GM18907 (cell line): ENCODE data around the gene FIGLA.
"Not testable (repeated sequence)": the region's sequence is repeated elsewhere in the genome, so short reads cannot be mapped to it uniquely, and the experiment has no call there.

Experiments used
- ATAC-seq: cut with Tn5 transposase; IDR thresholded peaks from one replicate; pipeline ENCODE4 v1.9.1; 2021; ENCODE audit warnings: mild to moderate bottlenecking, moderate library complexity; ENCODE audit not compliant: unreplicated experiment

FIGLA gene

DNA sequence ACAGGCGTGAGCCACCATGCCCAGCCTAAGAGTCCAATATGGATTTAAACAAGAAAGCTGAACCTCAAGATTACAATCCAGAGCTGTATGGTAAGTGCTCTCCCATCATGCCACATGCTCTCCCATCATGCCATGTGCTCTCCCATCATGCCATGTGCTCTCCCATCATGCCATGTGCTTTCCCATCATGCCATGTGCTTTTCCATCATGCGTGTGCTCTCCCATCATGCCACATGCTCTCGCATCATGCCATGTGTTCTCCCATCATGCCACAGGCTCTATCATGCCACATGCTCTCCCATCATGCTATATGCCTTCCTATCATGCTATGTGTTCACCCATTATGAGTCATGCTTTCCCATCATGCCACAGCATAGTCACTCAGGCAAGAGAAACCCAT lies 43.2 kb downstream of the FIGLA start:
- no peak for ATAC-seq

GRCh38 chr2:70746094-70746974 lies 44.1 kb downstream of the FIGLA start:
- ATAC-seq: no peak

DNA sequence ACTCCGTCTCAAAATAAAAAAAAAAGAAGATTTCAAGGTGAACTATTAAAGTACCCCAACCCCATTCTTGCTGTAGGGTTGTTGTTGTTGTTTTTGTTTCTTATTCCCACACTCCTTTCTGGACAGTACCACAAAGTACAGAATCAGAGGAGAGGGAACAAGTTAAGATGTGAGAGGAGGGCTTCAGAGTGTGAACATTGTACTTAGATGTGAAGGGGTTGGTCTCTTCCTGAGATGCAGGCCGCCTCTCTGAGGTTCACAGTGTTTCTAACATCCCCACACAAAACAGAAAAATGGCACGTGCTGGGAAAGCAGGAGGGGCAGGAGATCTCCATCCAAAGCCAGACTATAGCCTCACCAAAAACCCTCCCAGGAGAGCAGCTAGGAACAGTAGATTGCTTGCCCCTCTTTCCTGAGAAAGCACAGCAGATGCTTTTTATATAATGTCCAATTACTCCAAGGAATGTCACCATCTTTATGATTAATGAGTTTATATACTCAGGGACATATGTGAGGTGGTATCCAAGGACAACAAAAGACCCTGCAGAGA lies 45.1 kb downstream of the FIGLA start:
- ATAC-seq: no peak

- no peak for ATAC-seq
Observed at GRCh38 chr2:70744397-70744796, 46.0 kb downstream of the FIGLA start.

- ATAC-seq: no peak
Observed at GRCh38 chr2:70743677-70744076, 46.8 kb downstream of the FIGLA start.

DNA sequence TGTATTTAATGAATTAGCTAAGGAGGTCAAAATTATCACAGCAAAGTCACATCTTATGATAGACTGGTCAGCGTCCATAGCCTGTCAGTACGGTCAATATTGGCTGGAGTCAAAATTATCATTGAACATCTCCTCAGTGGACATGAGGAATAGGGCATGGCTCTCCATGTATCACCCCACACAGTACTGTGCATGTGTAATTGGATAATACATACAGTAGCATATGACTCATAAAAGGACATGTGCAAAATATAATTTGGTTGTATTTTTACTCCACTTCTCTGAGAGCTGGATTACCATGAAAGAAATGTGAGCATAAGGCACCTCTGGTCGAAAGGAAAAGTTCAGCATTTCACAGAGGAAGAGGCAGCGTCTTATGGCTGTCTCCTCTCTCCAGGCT lies 47.4 kb downstream of the FIGLA start:
- no peak for ATAC-seq

DNA sequence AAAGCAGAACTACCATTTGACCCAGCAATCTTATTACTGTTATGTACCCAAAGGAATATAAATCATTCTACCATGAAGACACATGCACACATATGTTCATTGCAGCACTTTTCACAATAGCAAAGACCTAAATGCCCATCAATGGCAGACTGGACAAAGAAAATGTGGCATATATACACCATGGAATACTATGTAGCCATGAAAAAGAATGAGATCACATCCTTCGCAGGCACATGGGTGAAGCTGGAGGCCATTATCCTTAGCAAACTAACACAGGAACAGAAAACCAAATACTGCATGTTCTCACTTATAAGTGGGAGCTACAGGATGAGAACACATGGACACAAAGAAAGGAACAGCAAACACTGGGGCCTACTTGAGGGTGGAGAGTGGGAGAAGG lies 51.0 kb downstream of the FIGLA start:
- not testable (repeated sequence) for ATAC-seq

GRCh38 chr2:70738159-70738558 lies 52.3 kb downstream of the FIGLA start:
- ATAC-seq: no peak

GRCh38 chr2:70735071-70735470 lies 55.4 kb downstream of the FIGLA start:
- no peak for ATAC-seq

- ATAC-seq: no peak
Observed at GRCh38 chr2:70733646-70734180, 56.7 kb downstream of the FIGLA start.

- no peak for ATAC-seq
Observed at GRCh38 chr2:70732766-70733645, 57.4 kb downstream of the FIGLA start.

- ATAC-seq: no peak
Observed at GRCh38 chr2:70730730-70731129, 59.7 kb downstream of the FIGLA start.

DNA sequence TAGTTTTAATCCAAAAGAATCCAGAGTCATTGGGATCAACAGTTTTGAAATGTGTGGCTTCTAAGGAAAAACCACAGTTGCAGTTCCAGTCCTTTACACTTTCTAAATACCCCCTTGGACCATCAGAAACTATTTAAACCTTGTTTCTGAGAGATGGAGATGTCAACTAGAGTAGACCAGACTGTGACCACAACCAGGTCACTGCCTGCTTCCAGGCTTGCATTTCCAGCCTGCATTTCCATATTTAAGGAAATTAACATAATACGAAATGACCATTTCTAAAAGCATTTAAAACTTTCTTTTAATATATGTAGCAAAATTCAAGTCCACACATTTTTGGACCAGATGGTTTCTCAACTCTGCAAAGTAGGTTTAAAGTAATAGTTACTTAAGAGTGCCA lies 60.8 kb downstream of the FIGLA start:
- no peak for ATAC-seq

DNA sequence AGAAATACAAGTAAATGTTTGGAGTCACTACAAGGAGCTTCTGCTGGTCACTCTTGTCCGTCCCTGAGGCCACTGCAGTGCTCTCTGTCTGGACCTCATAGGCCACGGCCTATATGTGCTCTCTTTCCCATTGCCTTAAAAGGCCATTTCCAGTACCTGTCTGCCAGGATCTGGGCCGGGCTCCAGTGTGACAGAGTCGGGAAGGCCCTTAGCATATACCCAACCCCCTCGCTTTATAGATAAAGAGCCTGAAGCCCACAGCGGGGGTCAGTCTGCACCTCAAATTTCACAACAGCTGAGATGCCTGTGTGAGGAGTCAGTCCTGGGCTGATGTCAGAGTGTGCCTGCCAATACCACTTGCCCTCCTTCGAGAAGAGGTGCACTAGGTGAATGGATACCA lies 62.3 kb downstream of the FIGLA start:
- no peak for ATAC-seq
